ENCODE measurements around the gene LRRFIP1. TPM values are rescaled to one million over a fixed set of nuclear protein-coding genes. Genes with fewer than 3 reads are reported as not detected.

The LRRFIP1 gene
- total and polyA plus RNA-seq, 4 donors: 79.7 to 194 (median 94.1) TPM

GRCh38 chr2:237806334-237806733 lies 178.9 kb downstream of the LRRFIP1 start:
- Histone ChIP-seq H3K27me3 (ENCODE audit: control insufficient read depth in 3 of 3, insufficient read depth in 3 of 3, low read length in 2 of 3) (peaks cover 0 to 4% (median 0%) of the 10 kb centered on the region in 3 donors), H3K9ac (ENCODE audit: insufficient read depth in 1 of 2, low read length in 2 of 2) (no peak overlapping the region), H3K9me3 (ENCODE audit: control insufficient read depth in 4 of 4, insufficient read depth in 3 of 4, low read length in 3 of 4) (no peaks in the 10 kb centered on the region), H3K4me1 (ENCODE audit: control insufficient read depth in 5 of 5, insufficient read depth in 5 of 5, low read length in 5 of 5) (no peaks in the 10 kb centered on the region), H3K36me3 (ENCODE audit: control insufficient read depth in 4 of 4, insufficient read depth in 4 of 4, low read length in 4 of 4) (no peaks in the 10 kb centered on the region), H3K4me3 (no peak overlapping the region), H3K27ac (ENCODE audit: low read depth in 1 of 2, low read length in 1 of 2) (no peak overlapping the region)
- TF ChIP-seq, protein P1, sequence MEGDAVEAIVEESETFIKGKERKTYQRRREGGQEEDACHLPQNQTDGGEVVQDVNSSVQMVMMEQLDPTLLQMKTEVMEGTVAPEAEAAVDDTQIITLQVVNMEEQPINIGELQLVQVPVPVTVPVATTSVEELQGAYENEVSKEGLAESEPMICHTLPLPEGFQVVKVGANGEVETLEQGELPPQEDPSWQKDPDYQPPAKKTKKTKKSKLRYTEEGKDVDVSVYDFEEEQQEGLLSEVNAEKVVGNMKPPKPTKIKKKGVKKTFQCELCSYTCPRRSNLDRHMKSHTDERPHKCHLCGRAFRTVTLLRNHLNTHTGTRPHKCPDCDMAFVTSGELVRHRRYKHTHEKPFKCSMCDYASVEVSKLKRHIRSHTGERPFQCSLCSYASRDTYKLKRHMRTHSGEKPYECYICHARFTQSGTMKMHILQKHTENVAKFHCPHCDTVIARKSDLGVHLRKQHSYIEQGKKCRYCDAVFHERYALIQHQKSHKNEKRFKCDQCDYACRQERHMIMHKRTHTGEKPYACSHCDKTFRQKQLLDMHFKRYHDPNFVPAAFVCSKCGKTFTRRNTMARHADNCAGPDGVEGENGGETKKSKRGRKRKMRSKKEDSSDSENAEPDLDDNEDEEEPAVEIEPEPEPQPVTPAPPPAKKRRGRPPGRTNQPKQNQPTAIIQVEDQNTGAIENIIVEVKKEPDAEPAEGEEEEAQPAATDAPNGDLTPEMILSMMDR (IDR thresholded peaks at IDR 0.05; ENCODE audit: control extremely low read depth, extremely low read depth): no peak
- 80 to 86% methylated on average over 2 of the region's 2 CpGs for WGBS, 2 donors
- DNase-seq (peak in 1 of 3 donors; percentile 13), ATAC-seq (ENCODE audit: insufficient read depth, low FRiP score) (no peak)

- no peak for ATAC-seq (ENCODE audit: insufficient read depth, low FRiP score)
- H3K27me3 ChIP-seq (ENCODE audit: control insufficient read depth in 3 of 3, insufficient read depth in 3 of 3, low read length in 2 of 3): peaks cover 0 to 11% (median 10%) of the 10 kb centered on the region in 3 donors
- DNase-seq: no peak
- 69 to 90% methylated on average over 1 of the region's 1 CpG for WGBS, 2 donors
- no peaks in the 10 kb centered on the region for H3K4me1 ChIP-seq (ENCODE audit: control insufficient read depth in 5 of 5, insufficient read depth in 5 of 5, low read length in 5 of 5)
- no peak overlapping the region for H3K9ac ChIP-seq (ENCODE audit: insufficient read depth in 1 of 2, low read length in 2 of 2)
- no peaks in the 10 kb centered on the region for H3K9me3 ChIP-seq (ENCODE audit: control insufficient read depth in 4 of 4, insufficient read depth in 3 of 4, low read length in 3 of 4)
- H3K36me3 ChIP-seq (ENCODE audit: control insufficient read depth in 4 of 4, insufficient read depth in 4 of 4, low read length in 4 of 4): no peaks in the 10 kb centered on the region
- TF ChIP-seq, protein P1 (IDR thresholded peaks at IDR 0.05; ENCODE audit: control extremely low read depth, extremely low read depth): no peak
- no peak overlapping the region for H3K4me3 ChIP-seq
- H3K27ac ChIP-seq (ENCODE audit: low read depth in 1 of 2, low read length in 1 of 2): no peak overlapping the region
Observed at GRCh38 chr2:237815637-237816036, 188.2 kb downstream of the LRRFIP1 start.

DNA sequence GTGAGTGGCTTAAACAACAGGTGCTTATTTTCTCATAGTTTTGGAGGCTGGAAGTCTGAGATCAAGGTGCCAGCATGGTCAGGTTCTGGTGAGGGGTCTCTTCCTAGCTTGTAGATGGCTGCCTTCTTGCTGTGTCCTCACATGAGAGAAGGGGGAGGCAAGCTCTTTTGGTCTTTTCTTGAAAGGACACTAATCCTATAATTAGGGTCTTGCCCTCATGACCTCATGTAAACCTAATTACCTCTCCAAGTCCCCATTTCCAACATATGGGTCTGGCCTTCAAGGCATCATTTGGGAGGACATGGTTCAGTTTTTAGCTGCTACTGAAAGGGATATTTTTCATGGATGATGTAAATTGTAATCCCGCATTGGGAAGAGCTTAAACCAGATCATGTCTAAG lies 189.1 kb downstream of the LRRFIP1 start:
- H3K27ac ChIP-seq (ENCODE audit: low read depth in 1 of 2, low read length in 1 of 2): no peak overlapping the region
- H3K9me3 ChIP-seq (ENCODE audit: control insufficient read depth in 4 of 4, insufficient read depth in 3 of 4, low read length in 3 of 4): no peaks in the 10 kb centered on the region
- H3K4me1 ChIP-seq (ENCODE audit: control insufficient read depth in 5 of 5, insufficient read depth in 5 of 5, low read length in 5 of 5): no peaks in the 10 kb centered on the region
- H3K27me3 ChIP-seq (ENCODE audit: control insufficient read depth in 3 of 3, insufficient read depth in 3 of 3, low read length in 2 of 3): peaks cover 0 to 11% (median 10%) of the 10 kb centered on the region in 3 donors
- ATAC-seq (ENCODE audit: insufficient read depth, low FRiP score) (no peak), DNase-seq (no peak)
- H3K9ac ChIP-seq (ENCODE audit: insufficient read depth in 1 of 2, low read length in 2 of 2): no peak overlapping the region
- 96 to 100% methylated on average over 1 of the region's 1 CpG for WGBS, 2 donors
- no peak overlapping the region for H3K4me3 ChIP-seq
- TF ChIP-seq, protein P1 (IDR thresholded peaks at IDR 0.05; ENCODE audit: control extremely low read depth, extremely low read depth): no peak
- H3K36me3 ChIP-seq (ENCODE audit: control insufficient read depth in 4 of 4, insufficient read depth in 4 of 4, low read length in 4 of 4): no peaks in the 10 kb centered on the region

- no peak for ATAC-seq (ENCODE audit: insufficient read depth, low FRiP score)
- no peaks in the 10 kb centered on the region for H3K4me1 ChIP-seq (ENCODE audit: control insufficient read depth in 5 of 5, insufficient read depth in 5 of 5, low read length in 5 of 5)
- peak in 2 of 3 donors; percentile 4 to 18 for DNase-seq
- no peak overlapping the region for H3K9ac ChIP-seq (ENCODE audit: insufficient read depth in 1 of 2, low read length in 2 of 2)
- peaks cover 0 to 8% (median 7%) of the 10 kb centered on the region in 3 donors for H3K27me3 ChIP-seq (ENCODE audit: control insufficient read depth in 3 of 3, insufficient read depth in 3 of 3, low read length in 2 of 3)
- WGBS, 2 donors: 44 to 63% methylated on average over 5 of the region's 5 CpGs
- TF ChIP-seq, protein P1 (IDR thresholded peaks at IDR 0.05; ENCODE audit: control extremely low read depth, extremely low read depth): no peak
- H3K36me3 ChIP-seq (ENCODE audit: control insufficient read depth in 4 of 4, insufficient read depth in 4 of 4, low read length in 4 of 4): no peaks in the 10 kb centered on the region
- H3K27ac ChIP-seq (ENCODE audit: low read depth in 1 of 2, low read length in 1 of 2): no peak overlapping the region
- H3K4me3 ChIP-seq: no peak overlapping the region
- H3K9me3 ChIP-seq (ENCODE audit: control insufficient read depth in 4 of 4, insufficient read depth in 3 of 4, low read length in 3 of 4): no peaks in the 10 kb centered on the region
Observed at GRCh38 chr2:237818066-237818473, 190.7 kb downstream of the LRRFIP1 start.
